K562 (cell line): ENCODE data around the gene CLCNKA. TPM values are rescaled to one million over a fixed set of nuclear protein-coding genes. Genes with fewer than 3 reads are reported as not detected.

ENCODE experiments used
- ARID1B ChIP-seq: fragments of 450-650 bp; IDR thresholded peaks from 2 replicates; pipeline ENCODE4 v1.6.1; 2016; ENCODE audit warnings: antibody characterized with exemption, mild to moderate bottlenecking, inconsistent platforms
- CBX3 ChIP-seq, 2 experiments: IDR thresholded peaks; 1 replicate in 1 of 2; 2 replicates in 1 of 2; pipeline ENCODE4 v1.6.1; 2012; ENCODE audit warnings: inconsistent platforms in 2 of 2, low read length in 2 of 2, borderline replicate concordance in 1 of 2, control low read depth in 1 of 2
- CCAR2 ChIP-seq: fragments of 200-400 bp; formaldehyde crosslinking; IDR thresholded peaks from 2 replicates; pipeline ENCODE4 v1.6.1; 2017; ENCODE audit warnings: mild to moderate bottlenecking, low read depth, low read length
- CTBP1 ChIP-seq: fragments of 450-650 bp; IDR thresholded peaks from 2 replicates; pipeline ENCODE4 v1.6.1; 2016; ENCODE audit warnings: borderline replicate concordance
- HMGN3 ChIP-seq: IDR thresholded peaks from 2 replicates; pipeline ENCODE4 v1.6.1; 2011; ENCODE audit warnings: borderline replicate concordance, low read depth, mild to moderate bottlenecking, mixed read lengths, low read length; ENCODE audit not compliant: insufficient read length; ENCODE audit errors: extremely low read depth
- KDM1A ChIP-seq, 2 experiments: fragments of 450-650 bp; IDR thresholded peaks; 2 replicates each; pipeline ENCODE4 v1.6.1; 2016; ENCODE audit warnings: mild to moderate bottlenecking in 2 of 2
- KLF16 ChIP-seq: IDR thresholded peaks from 2 replicates; pipeline ENCODE4 v1.6.1; 2016; ENCODE audit warnings: antibody characterized with exemption
- LEF1 ChIP-seq: fragments of 450-650 bp; IDR thresholded peaks from 2 replicates; pipeline ENCODE4 v1.6.1; 2016; ENCODE audit warnings: mild to moderate bottlenecking
- MAZ ChIP-seq, 2 experiments: fragments of 450-650 bp in 1 of 2; sonication (generic) in 1 of 2; formaldehyde crosslinking; IDR thresholded peaks in 1 of 2; conservative IDR thresholded peaks in 1 of 2; 2 replicates each; pipeline versions ENCODE4 v1.4.0 to v1.5.0; 2020; ENCODE audit warnings: mild to moderate bottlenecking in 1 of 2, missing genetic modification reagents in 1 of 2
- NCOR1 ChIP-seq: fragments of 450-650 bp; IDR thresholded peaks from 2 replicates; pipeline ENCODE4 v1.6.1; 2016; ENCODE audit warnings: mild to moderate bottlenecking, moderate library complexity
- RBM25 ChIP-seq: fragments of 200-400 bp; formaldehyde crosslinking; IDR thresholded peaks from 2 replicates; pipeline ENCODE4 v1.6.1; 2018; ENCODE audit warnings: low read length, low read depth, moderate library complexity; ENCODE audit not compliant: severe bottlenecking
- SMAD4 ChIP-seq: fragments of 250-450 bp; sonication (Bioruptor Pico); conservative IDR thresholded peaks from 2 replicates; pipeline ENCODE4 v1.8.0; 2021; ENCODE audit warnings: inconsistent platforms, mild to moderate bottlenecking, moderate library complexity
- ZBTB12 ChIP-seq: fragments of 250-450 bp; sonication (Bioruptor Pico); IDR thresholded peaks from 2 replicates; pipeline ENCODE4 v1.4.0; 2020
- ZBTB40 ChIP-seq, 2 experiments: fragments of 450-650 bp in 1 of 2; sonication (generic) in 1 of 2; formaldehyde crosslinking in 1 of 2; IDR thresholded peaks; 2 replicates each; pipeline versions ENCODE4 v1.7.1 to v1.9.0; 2016 to 2022; ENCODE audit warnings: inconsistent platforms in 1 of 2, mild to moderate bottlenecking in 1 of 2, missing genetic modification reagents in 1 of 2
- ZBTB7A ChIP-seq: IDR thresholded peaks from 2 replicates; pipeline ENCODE4 v1.6.1; 2011; ENCODE audit warnings: low read depth, mild to moderate bottlenecking, low read length, moderate library complexity, borderline replicate concordance; ENCODE audit not compliant: control insufficient read depth
- polyA plus RNA-seq, 8 experiments: library from polyadenylated mRNA; depleted of rRNA in 4 of 8; stranded (reverse) in 5 of 8; unstranded in 3 of 8; fragments of >200 nt; fragmentation: Nextera tagmentation in 2 of 8; fragmentation: Illumina TruSeq in 1 of 8; extraction: Ambion mirVana in 2 of 8; extraction: Trizol in 1 of 8; gene quantifications; 2 replicates each; pipeline versions ENCODE4 v1.2.1 to v1.2.3, GENCODE V29; 2011 to 2014; ENCODE audit warnings: inconsistent platforms in 1 of 8, missing spikeins in 1 of 8
- total RNA-seq, 7 experiments: library from RNA; depleted of rRNA in 6 of 7; stranded (reverse); fragments of >200 nt in 6 of 7; fragmentation: Illumina TruSeq in 2 of 7; extraction: Trizol in 2 of 7; gene quantifications; 2 replicates each; pipeline versions ENCODE4 v1.2.1 to v1.2.3, GENCODE V29; 2011 to 2021; ENCODE audit warnings: low replicate concordance in 1 of 7

The CLCNKA gene
- total and polyA plus RNA-seq, 9 of the 15 experiments (the other 6 are each of a cell fraction or from before 2014, with no cell fraction given), result 0.03 to 0.37 (median 0.10) TPM; not detected in 3

- TF ChIP-seq ZBTB7A, result peak; percentile 80; the same call in 1 of the 2 replicates
- TF ChIP-seq KDM1A (IDR thresholded peaks at IDR 0.05), result 0 out of 4 replicates have a peak, but pooled peaks of 1 of the 2 experiments have one; percentile 25
- peak in 1 of 2 experiments; percentile 39; a peak in 1 of 3 replicates for TF ChIP-seq CBX3 (IDR thresholded peaks at IDR 0.05; ENCODE audit: borderline replicate concordance in 1 of 2, low read length in 2 of 2)
- TF ChIP-seq HMGN3, result no peak
- peak; percentile 58 for TF ChIP-seq ZBTB12
- TF ChIP-seq LEF1, result peak; percentile 66; the same call in 1 of the 2 replicates
- TF ChIP-seq KLF16, result peak; percentile 94
- peak in 1 of 2 experiments; percentile 46; a peak in 1 of 4 replicates for TF ChIP-seq MAZ (CRISPR knock-in tag; conservative IDR thresholded peaks at IDR 0.05 in 1 of 2, IDR thresholded peaks at IDR 0.05 in 1 of 2)
- TF ChIP-seq SMAD4 (CRISPR knock-in tag), result peak; percentile 81
- TF ChIP-seq ZBTB40 (IDR thresholded peaks at IDR 0.05), result 0 out of 2 replicates have a peak, but pooled peaks have one; percentile 46
- no peak for TF ChIP-seq ZBTB40 (CRISPR knock-in tag; IDR thresholded peaks at IDR 0.05)
- TF ChIP-seq CCAR2, result no peak
- TF ChIP-seq ARID1B, result peak; percentile 93
- peak; percentile 90 for TF ChIP-seq NCOR1
- no peak for TF ChIP-seq RBM25
- TF ChIP-seq CTBP1, result 0 out of 2 replicates have a peak, but pooled peaks have one; percentile 31
These were observed 32.1 kb downstream of the CLCNKA start (continued) for GRCh38 chr1:16053781-16054502.
